ENCODE data around the gene OR9G1. TPM values are rescaled to one million over a fixed set of nuclear protein-coding genes. Genes with fewer than 3 reads are reported as not detected.

OR9G1 gene
- polyA plus RNA-seq, 1 donor: not detected

Other genes with a start within 250 kb of the OR9G1 start
- gene OR5M3, start 225.7 kb upstream of the OR9G1 start, polyA plus RNA-seq (ENCODE audit: insufficient read length): not detected
- gene OR5M8, start 207.7 kb upstream of the OR9G1 start, polyA plus RNA-seq (ENCODE audit: insufficient read length): not detected
- not detected for gene OR5M11, start 155.8 kb upstream of the OR9G1 start, polyA plus RNA-seq (ENCODE audit: insufficient read length)
- gene OR5M10, start 121.4 kb upstream of the OR9G1 start, polyA plus RNA-seq (ENCODE audit: insufficient read length): not detected
- not detected for gene OR5M1, start 84.2 kb upstream of the OR9G1 start, polyA plus RNA-seq (ENCODE audit: insufficient read length)
- not detected for gene OR5AP2, start 56.7 kb upstream of the OR9G1 start, polyA plus RNA-seq (ENCODE audit: insufficient read length)
- not detected for gene OR5AR1, start 35.4 kb upstream of the OR9G1 start, polyA plus RNA-seq (ENCODE audit: insufficient read length)
- not detected for gene OR9G4, start 49.6 kb downstream of the OR9G1 start, polyA plus RNA-seq (ENCODE audit: insufficient read length)

Data from hindlimb muscle (tissue), 1 donor.